HepG2 (cell line): ENCODE data around the gene AKNA. TPM values are rescaled to one million over a fixed set of nuclear protein-coding genes. Genes with fewer than 3 reads are reported as not detected.

Experiments used
- ATAC-seq: fragments of 200-7000 bp; cut with Tn5 transposase; 3 replicates; pipeline ENCODE4 v1.9.1; 2020; ENCODE audit warnings: mild to moderate bottlenecking, moderate library complexity
- BruUV-seq: library from RNA; stranded (reverse); fragments of 400-500 nt; replicated peaks from 2 replicates; lab custom pipeline; 2021; lab: Mats Ljungman, UMichigan
- CTCF ChIA-PET: fragments of 300-600 bp; formaldehyde crosslinking; extraction: SDS; loops from one replicate; lab custom pipeline; 2021; ENCODE audit warnings: low total read pairs, inconsistent platforms, low intra/inter-chr PET ratio; lab: Yijun Ruan, JAX
- POLR2A ChIA-PET: fragments of 350-600 bp; sonication (Branson Sonifier 250); formaldehyde crosslinking; loops from one replicate; lab custom pipeline; 2020; ENCODE audit warnings: antibody characterized with exemption, inconsistent platforms; lab: Yijun Ruan, JAX
- DNase-seq: peaks from one replicate; pipeline ENCODE4 v3.0.0-alpha.2; 2015; ENCODE audit warnings: low spot score
- FAIRE-seq: peaks from 3 replicates; lab custom pipeline; 2011; peaks lifted over from hg19 to GRCh38; lab: Jason Lieb, UNC
- H2AFZ ChIP-seq: one replicate; pipeline ENCODE4 v1.6.1; 2011; ENCODE audit warnings: low read length, inconsistent platforms
- H3K27ac ChIP-seq: fragments of 300-600 bp; 3 replicates; pipeline ENCODE4 v1.8.0; 2011; ENCODE audit warnings: mixed run types, mild to moderate bottlenecking, mixed read lengths, low read length, inconsistent platforms; ENCODE audit not compliant: insufficient read depth; ENCODE audit errors: extremely low read length
- H3K27me3 ChIP-seq, 2 experiments: fragments of 200-600 bp in 1 of 2; 2 replicates in 1 of 2; 3 replicates in 1 of 2; pipeline versions ENCODE4 v1.6.0 to v1.8.0; 2011; ENCODE audit warnings: low read length in 2 of 2, mild to moderate bottlenecking in 2 of 2, moderate library complexity in 2 of 2, inconsistent platforms in 1 of 2; ENCODE audit not compliant: insufficient read depth in 2 of 2, control insufficient read depth in 1 of 2
- H3K36me3 ChIP-seq, 2 experiments: fragments of 200-600 bp in 1 of 2; replicated peaks in 1 of 2; 2 replicates in 1 of 2; 3 replicates in 1 of 2; pipeline versions ENCODE4 v1.5.1 to v1.8.0; 2011; ENCODE audit warnings: low read length in 2 of 2, inconsistent platforms in 1 of 2; ENCODE audit not compliant: insufficient read depth in 2 of 2, control insufficient read depth in 1 of 2
- H3K4me1 ChIP-seq: 2 replicates; pipeline ENCODE4 v1.5.1; 2012; ENCODE audit warnings: low read length, inconsistent platforms; ENCODE audit not compliant: insufficient read depth
- H3K4me2 ChIP-seq: 2 replicates; pipeline ENCODE4 v1.6.0; 2011; ENCODE audit warnings: low read depth, low read length, inconsistent platforms
- H3K4me3 ChIP-seq, 3 experiments: fragments of 200-600 bp in 1 of 3; sonication (generic), shearing (Covaris generic) in 1 of 3; replicated peaks in 1 of 3; 2 replicates each; pipeline ENCODE4 v1.5.1; 2011 to 2016; ENCODE audit warnings: low read length in 3 of 3, inconsistent platforms in 2 of 3, low read depth in 2 of 3, mild to moderate bottlenecking in 2 of 3, control low read depth in 1 of 3, mixed read lengths in 1 of 3; ENCODE audit not compliant: insufficient read depth in 1 of 3
- H3K79me2 ChIP-seq: one replicate; pipeline ENCODE4 v1.6.1; 2011; ENCODE audit warnings: low read length, inconsistent platforms; ENCODE audit not compliant: insufficient read depth
- H3K9ac ChIP-seq: 2 replicates; pipeline ENCODE4 v1.6.0; 2011; ENCODE audit warnings: mild to moderate bottlenecking, low read depth, low read length, inconsistent platforms; ENCODE audit not compliant: insufficient read depth
- H3K9me3 ChIP-seq: 2 replicates; pipeline ENCODE4 v1.5.1; 2012; ENCODE audit warnings: mild to moderate bottlenecking, low read length
- H4K20me1 ChIP-seq: 2 replicates; pipeline ENCODE4 v1.6.0; 2011; ENCODE audit warnings: inconsistent platforms, mild to moderate bottlenecking, low read length, moderate library complexity; ENCODE audit not compliant: insufficient read depth
- ERF ChIP-seq: IDR thresholded peaks from 2 replicates; pipeline ENCODE4 v1.6.1; 2018; ENCODE audit warnings: missing biosample characterization, missing genetic modification reagents
- NFKBIZ ChIP-seq: IDR thresholded peaks from 2 replicates; pipeline ENCODE4 v1.6.1; 2018; ENCODE audit warnings: missing genetic modification reagents, missing compliant biosample characterization
- SMC3 ChIP-seq: IDR thresholded peaks from 2 replicates; pipeline ENCODE4 v1.6.1; 2011; ENCODE audit warnings: low read length, improper control_type of control experiment
- ZNF737 ChIP-seq: sonication (generic); formaldehyde crosslinking; IDR thresholded peaks from 2 replicates; pipeline ENCODE4 v1.5.0; 2020; ENCODE audit warnings: missing genetic modification reagents, mild to moderate bottlenecking, borderline replicate concordance
- WGBS: methylation state at CpG from one replicate; pipeline ENCODE4 v1.1.6; 2017; ENCODE audit warnings: low lambda C conversion rate; 5-methylcytosine and 5-hydroxymethylcytosine counted together
- in situ Hi-C: cut with HindIII; loops from 2 replicates; pipeline ENCODE4 v1.10.0; 2017; ENCODE audit warnings: low pct_unique_long_range_greater_than_20kb; ENCODE audit not compliant: extremely low pct_ligation_motif_present
- intact Hi-C: fragments of 100-400 bp; cut with micrococcal nuclease; formaldehyde crosslinking; loops from one replicate; pipeline ENCODE4 v1.10.0; 2022; ENCODE audit not compliant: unreplicated experiment
- polyA plus RNA-seq, 8 experiments: library from polyadenylated mRNA; depleted of rRNA in 3 of 8; stranded (reverse) in 7 of 8; unstranded in 1 of 8; fragments of >200 nt; fragmentation: Illumina TruSeq in 4 of 8; extraction: Trizol in 4 of 8; gene quantifications; 2 replicates each; pipeline versions ENCODE4 v1.2.1 to v1.2.3, GENCODE V29; 2011 to 2016; ENCODE audit warnings: low read depth in 4 of 8, missing spikeins in 1 of 8, mixed read lengths in 1 of 8; ENCODE audit not compliant: insufficient read depth in 1 of 8
- total RNA-seq, 5 experiments: library from RNA; depleted of rRNA; stranded (reverse); fragments of >200 nt; fragmentation: Illumina TruSeq; extraction: Trizol; gene quantifications; 2 replicates each; pipeline ENCODE4 v1.2.3, GENCODE V29; 2016; ENCODE audit warnings: low read depth in 1 of 5
- TF ChIP-seq, protein P1 (sequence below): sonication (generic); formaldehyde crosslinking; IDR thresholded peaks from 2 replicates; pipeline ENCODE4 v1.5.0; 2020; ENCODE audit warnings: mild to moderate bottlenecking, missing genetic modification reagents
- TF ChIP-seq, protein P2 (sequence below): sonication (generic); formaldehyde crosslinking; IDR thresholded peaks from 2 replicates; pipeline ENCODE4 v1.4.0; 2020; ENCODE audit warnings: missing genetic modification reagents
- TF ChIP-seq, protein P3 (sequence below): sonication (generic); formaldehyde crosslinking; IDR thresholded peaks from 2 replicates; pipeline ENCODE4 v1.5.0; 2020; ENCODE audit warnings: mild to moderate bottlenecking, missing genetic modification reagents
- TF ChIP-seq, protein P4 (sequence below): sonication (generic); formaldehyde crosslinking; IDR thresholded peaks from 2 replicates; pipeline ENCODE4 v1.5.1; 2020; ENCODE audit warnings: missing genetic modification reagents, mild to moderate bottlenecking, borderline replicate concordance

Gene AKNA
- total and polyA plus RNA-seq, 2 of the 13 experiments (the other 11 are each of a cell fraction or from before 2014, with no cell fraction given), result 3.0 to 3.1 TPM

DNA sequence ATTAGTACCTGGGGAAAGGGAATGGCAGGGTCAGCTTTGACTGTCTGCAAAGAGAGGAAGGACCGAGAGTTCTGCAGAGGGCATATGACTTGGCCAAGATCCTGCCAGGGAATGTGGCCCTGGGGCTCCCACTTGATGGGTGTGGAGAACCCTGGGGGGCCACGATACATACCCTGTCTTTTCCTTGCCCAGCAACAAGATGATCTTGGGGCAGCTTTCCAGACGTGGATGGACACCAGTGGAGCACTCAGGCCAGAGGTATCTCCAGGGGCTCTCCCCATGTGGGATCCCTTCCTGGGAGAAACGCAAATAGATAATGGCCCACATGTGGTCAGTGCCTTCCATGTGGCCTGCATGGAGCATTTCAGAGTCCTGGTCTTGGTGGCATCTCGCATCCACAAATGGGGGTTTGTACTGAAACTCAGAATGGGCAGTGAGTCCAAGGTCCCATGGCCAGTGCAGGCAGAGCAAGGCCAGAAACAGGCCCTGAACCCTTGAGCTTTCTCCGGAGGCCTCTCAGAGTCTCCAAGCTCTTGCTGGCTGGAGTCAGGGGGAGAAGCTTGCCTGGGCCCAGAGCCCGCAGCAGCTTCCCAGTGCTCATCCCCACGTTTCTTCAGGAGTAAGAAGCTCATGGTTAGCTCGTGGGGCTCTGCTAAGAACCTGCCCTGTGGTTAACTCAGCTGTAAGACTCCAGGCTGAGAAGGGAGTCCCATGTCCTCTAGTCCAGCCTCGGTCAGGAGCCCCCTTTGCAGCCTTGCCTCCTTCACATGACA lies 83.2 kb downstream of the AKNA start (continued):
- TF ChIP-seq, protein P1, sequence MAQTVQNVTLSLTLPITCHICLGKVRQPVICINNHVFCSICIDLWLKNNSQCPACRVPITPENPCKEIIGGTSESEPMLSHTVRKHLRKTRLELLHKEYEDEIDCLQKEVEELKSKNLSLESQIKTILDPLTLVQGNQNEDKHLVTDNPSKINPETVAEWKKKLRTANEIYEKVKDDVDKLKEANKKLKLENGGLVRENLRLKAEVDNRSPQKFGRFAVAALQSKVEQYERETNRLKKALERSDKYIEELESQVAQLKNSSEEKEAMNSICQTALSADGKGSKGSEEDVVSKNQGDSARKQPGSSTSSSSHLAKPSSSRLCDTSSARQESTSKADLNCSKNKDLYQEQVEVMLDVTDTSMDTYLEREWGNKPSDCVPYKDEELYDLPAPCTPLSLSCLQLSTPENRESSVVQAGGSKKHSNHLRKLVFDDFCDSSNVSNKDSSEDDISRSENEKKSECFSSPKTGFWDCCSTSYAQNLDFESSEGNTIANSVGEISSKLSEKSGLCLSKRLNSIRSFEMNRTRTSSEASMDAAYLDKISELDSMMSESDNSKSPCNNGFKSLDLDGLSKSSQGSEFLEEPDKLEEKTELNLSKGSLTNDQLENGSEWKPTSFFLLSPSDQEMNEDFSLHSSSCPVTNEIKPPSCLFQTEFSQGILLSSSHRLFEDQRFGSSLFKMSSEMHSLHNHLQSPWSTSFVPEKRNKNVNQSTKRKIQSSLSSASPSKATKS (CRISPR knock-in tag), result no peak
- TF ChIP-seq, all 625 proteins: peak for 0

DNA sequence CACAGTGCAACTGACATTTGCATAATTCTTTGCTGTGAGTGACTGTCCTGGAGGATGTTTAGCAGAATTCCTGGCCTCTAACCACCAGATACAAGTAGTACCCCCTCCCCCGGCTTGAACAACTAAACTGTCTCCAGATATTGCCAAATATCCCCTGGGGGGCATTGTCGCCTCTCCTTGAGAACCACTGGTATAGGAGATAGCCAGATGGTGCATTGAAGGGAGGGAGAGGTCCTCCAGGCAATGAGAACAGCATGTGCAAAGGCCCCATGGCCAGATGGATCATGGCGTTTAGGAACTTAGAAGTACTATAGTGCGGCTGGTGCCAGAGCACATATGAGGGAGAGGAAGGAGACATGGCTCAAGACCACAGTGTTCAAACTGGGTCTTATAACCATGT lies 83.8 kb downstream of the AKNA start:
- no peak overlapping the region for H3K27ac ChIP-seq
- 100% methylated on average over 4 of the region's 4 CpGs for WGBS
- no peaks in the 10 kb centered on the region for H3K79me2 ChIP-seq
- no TSS peak for BruUV-seq
- H2AFZ ChIP-seq, result no peak overlapping the region
- intact Hi-C loops (no loop called here), in situ Hi-C loops (no loop called here)
- CTCF ChIA-PET, result no interaction called here
- POLR2A ChIA-PET, result no interaction called here
- no peaks in the 10 kb centered on the region for H4K20me1 ChIP-seq
- no peak for ATAC-seq
- H3K9ac ChIP-seq, result no peak overlapping the region
- no peaks in the 10 kb centered on the region for H3K27me3 ChIP-seq
- no peaks in the 10 kb centered on the region for H3K9me3 ChIP-seq
- TF ChIP-seq, protein P2, sequence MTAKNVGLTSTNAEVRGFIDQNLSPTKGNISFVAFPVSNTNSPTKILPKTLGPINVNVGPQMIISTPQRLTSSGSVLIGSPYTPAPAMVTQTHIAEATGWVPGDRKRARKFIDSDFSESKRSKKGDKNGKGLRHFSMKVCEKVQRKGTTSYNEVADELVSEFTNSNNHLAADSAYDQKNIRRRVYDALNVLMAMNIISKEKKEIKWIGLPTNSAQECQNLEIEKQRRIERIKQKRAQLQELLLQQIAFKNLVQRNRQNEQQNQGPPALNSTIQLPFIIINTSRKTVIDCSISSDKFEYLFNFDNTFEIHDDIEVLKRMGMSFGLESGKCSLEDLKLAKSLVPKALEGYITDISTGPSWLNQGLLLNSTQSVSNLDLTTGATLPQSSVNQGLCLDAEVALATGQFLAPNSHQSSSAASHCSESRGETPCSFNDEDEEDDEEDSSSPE (CRISPR knock-in tag), result no peak
- TF ChIP-seq, protein P3, sequence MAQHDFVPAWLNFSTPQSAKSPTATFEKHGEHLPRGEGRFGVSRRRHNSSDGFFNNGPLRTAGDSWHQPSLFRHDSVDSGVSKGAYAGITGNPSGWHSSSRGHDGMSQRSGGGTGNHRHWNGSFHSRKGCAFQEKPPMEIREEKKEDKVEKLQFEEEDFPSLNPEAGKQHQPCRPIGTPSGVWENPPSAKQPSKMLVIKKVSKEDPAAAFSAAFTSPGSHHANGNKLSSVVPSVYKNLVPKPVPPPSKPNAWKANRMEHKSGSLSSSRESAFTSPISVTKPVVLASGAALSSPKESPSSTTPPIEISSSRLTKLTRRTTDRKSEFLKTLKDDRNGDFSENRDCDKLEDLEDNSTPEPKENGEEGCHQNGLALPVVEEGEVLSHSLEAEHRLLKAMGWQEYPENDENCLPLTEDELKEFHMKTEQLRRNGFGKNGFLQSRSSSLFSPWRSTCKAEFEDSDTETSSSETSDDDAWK (CRISPR knock-in tag), result no peak
- TF ChIP-seq NFKBIZ (CRISPR knock-in tag) (no peak), ZNF737 (CRISPR knock-in tag) (no peak), ERF (no peak), SMC3 (no peak)
- TF ChIP-seq, protein P4, sequence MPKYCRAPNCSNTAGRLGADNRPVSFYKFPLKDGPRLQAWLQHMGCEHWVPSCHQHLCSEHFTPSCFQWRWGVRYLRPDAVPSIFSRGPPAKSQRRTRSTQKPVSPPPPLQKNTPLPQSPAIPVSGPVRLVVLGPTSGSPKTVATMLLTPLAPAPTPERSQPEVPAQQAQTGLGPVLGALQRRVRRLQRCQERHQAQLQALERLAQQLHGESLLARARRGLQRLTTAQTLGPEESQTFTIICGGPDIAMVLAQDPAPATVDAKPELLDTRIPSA (CRISPR knock-in tag), result no peak
- TF ChIP-seq, all 625 proteins: peak for 0
- H3K4me2 ChIP-seq, result no peak overlapping the region
- H3K4me1 ChIP-seq, result peaks cover 13% of the 10 kb centered on the region
- no peak overlapping the region for H3K4me3 ChIP-seq
- FAIRE-seq (no peak), DNase-seq (no peak)
- peaks cover 50 to 90% of the 10 kb centered on the region in 2 experiments for H3K36me3 ChIP-seq
